BLaER1 (cell line): Measurements from ENCODE around the gene SORBS2.

Experiments
- H3K27ac ChIP-seq: shearing (Covaris generic); formaldehyde crosslinking; 2 replicates; pipeline ENCODE4 v1.8.1; 2022
- H3K27me3 ChIP-seq: shearing (Covaris generic); formaldehyde crosslinking; 2 replicates; pipeline ENCODE4 v1.8.1; 2022
- H3K36me3 ChIP-seq: shearing (Covaris generic); formaldehyde crosslinking; 2 replicates; pipeline ENCODE4 v1.8.1; 2022
- H3K4me1 ChIP-seq: shearing (Covaris generic); formaldehyde crosslinking; 2 replicates; pipeline ENCODE4 v1.8.1; 2022
- H3K4me2 ChIP-seq: shearing (Covaris generic); formaldehyde crosslinking; 2 replicates; pipeline ENCODE4 v1.8.1; 2022
- H3K4me3 ChIP-seq: shearing (Covaris generic); formaldehyde crosslinking; 2 replicates; pipeline ENCODE4 v1.8.1; 2022
- H3K9ac ChIP-seq: shearing (Covaris generic); formaldehyde crosslinking; 2 replicates; pipeline ENCODE4 v1.8.1; 2022
- H3K9me3 ChIP-seq: shearing (Covaris generic); formaldehyde crosslinking; 2 replicates; pipeline ENCODE4 v1.8.1; 2022
- H4K20me1 ChIP-seq: shearing (Covaris generic); formaldehyde crosslinking; 2 replicates; pipeline ENCODE4 v1.8.1; 2022
- Cebpa-rat ChIP-seq: shearing (Covaris generic); IDR thresholded peaks from 2 replicates; pipeline ENCODE4 v1.8.1; 2022

The SORBS2 gene

GRCh38 chr4:185640811-185641675 lies 171.0 kb downstream of the SORBS2 start:
- Histone ChIP-seq H3K27me3 (peaks cover 15% of the 10 kb centered on the region), H3K9me3 (no peaks in the 10 kb centered on the region), H3K4me1 (peaks cover 6% of the 10 kb centered on the region; the same call in 1 of the 2 replicates), H3K4me3 (no peak overlapping the region), H3K4me2 (no peak overlapping the region), H3K27ac (no peak overlapping the region), H3K36me3 (no peaks in the 10 kb centered on the region), H4K20me1 (no peaks in the 10 kb centered on the region), H3K9ac (no peak overlapping the region)
- TF ChIP-seq Cebpa-rat, result no peak

- Histone ChIP-seq H3K9ac (no peak overlapping the region), H3K27ac (no peak overlapping the region), H3K4me1 (peaks cover 6% of the 10 kb centered on the region; the same call in 1 of the 2 replicates), H3K4me2 (peak overlapping the region; percentile 57), H3K36me3 (no peaks in the 10 kb centered on the region), H3K4me3 (0 out of 2 replicates have a peak overlapping the region, but pooled peaks have one; percentile 20), H4K20me1 (no peaks in the 10 kb centered on the region), H3K27me3 (peaks cover 15% of the 10 kb centered on the region), H3K9me3 (peaks cover 7% of the 10 kb centered on the region)
- TF ChIP-seq Cebpa-rat, result no peak
Measured at GRCh38 chr4:185638548-185639301, 173.3 kb downstream of the SORBS2 start.

- no peak for TF ChIP-seq Cebpa-rat
Measured at GRCh38 chr4:185638093-185638492, 173.9 kb downstream of the SORBS2 start.

GRCh38 chr4:185637163-185637875 lies 174.7 kb downstream of the SORBS2 start:
- TF ChIP-seq Cebpa-rat, result no peak
- Histone ChIP-seq H3K27me3 (peaks cover 15% of the 10 kb centered on the region), H3K36me3 (no peaks in the 10 kb centered on the region), H4K20me1 (no peaks in the 10 kb centered on the region), H3K4me2 (no peak overlapping the region), H3K4me3 (no peak overlapping the region), H3K4me1 (peaks cover 6% of the 10 kb centered on the region; the same call in 1 of the 2 replicates), H3K9me3 (peaks cover 7% of the 10 kb centered on the region), H3K27ac (no peak overlapping the region), H3K9ac (no peak overlapping the region)

More at GRCh38 chr4:185638093-185638492, 173.9 kb downstream of the SORBS2 start:
- H3K9ac ChIP-seq, result no peak overlapping the region
- no peaks in the 10 kb centered on the region for H3K36me3 ChIP-seq
- no peak overlapping the region for H3K4me2 ChIP-seq
- peaks cover 6% of the 10 kb centered on the region; the same call in 1 of the 2 replicates for H3K4me1 ChIP-seq
- H3K9me3 ChIP-seq, result peaks cover 7% of the 10 kb centered on the region
- H4K20me1 ChIP-seq, result no peaks in the 10 kb centered on the region
- peaks cover 15% of the 10 kb centered on the region for H3K27me3 ChIP-seq
- H3K4me3 ChIP-seq, result no peak overlapping the region
- H3K27ac ChIP-seq, result no peak overlapping the region

- Histone ChIP-seq H3K4me3 (no peak overlapping the region), H3K9ac (no peak overlapping the region), H3K27me3 (peaks cover 12% of the 10 kb centered on the region), H3K36me3 (no peaks in the 10 kb centered on the region), H3K4me2 (no peak overlapping the region), H3K4me1 (peaks cover 5% of the 10 kb centered on the region; the same call in 1 of the 2 replicates), H3K9me3 (peaks cover 7% of the 10 kb centered on the region), H3K27ac (no peak overlapping the region), H4K20me1 (no peaks in the 10 kb centered on the region)
- no peak for TF ChIP-seq Cebpa-rat
Measured at GRCh38 chr4:185634066-185634652, 177.8 kb downstream of the SORBS2 start.

GRCh38 chr4:185626798-185627197 lies 185.2 kb downstream of the SORBS2 start:
- H3K27ac ChIP-seq, result no peak overlapping the region
- no peaks in the 10 kb centered on the region for H4K20me1 ChIP-seq
- H3K9ac ChIP-seq, result no peak overlapping the region
- H3K9me3 ChIP-seq, result 0 out of 2 replicates have a peak, but pooled peaks cover 8% of the 10 kb centered on the region
- no peaks in the 10 kb centered on the region for H3K36me3 ChIP-seq
- no peak overlapping the region for H3K4me3 ChIP-seq
- H3K4me1 ChIP-seq, result no peaks in the 10 kb centered on the region
- TF ChIP-seq Cebpa-rat, result no peak
- H3K27me3 ChIP-seq, result no peaks in the 10 kb centered on the region
- no peak overlapping the region for H3K4me2 ChIP-seq

GRCh38 chr4:185625503-185625902 lies 186.5 kb downstream of the SORBS2 start:
- Histone ChIP-seq H3K9me3 (0 out of 2 replicates have a peak, but pooled peaks cover 8% of the 10 kb centered on the region), H3K27ac (no peak overlapping the region), H3K27me3 (no peaks in the 10 kb centered on the region), H4K20me1 (no peaks in the 10 kb centered on the region), H3K4me3 (no peak overlapping the region), H3K4me2 (no peak overlapping the region), H3K4me1 (no peaks in the 10 kb centered on the region), H3K9ac (no peak overlapping the region), H3K36me3 (no peaks in the 10 kb centered on the region)
- TF ChIP-seq Cebpa-rat, result no peak

GRCh38 chr4:185624259-185624589 lies 187.8 kb downstream of the SORBS2 start:
- no peak overlapping the region for H3K4me2 ChIP-seq
- H3K27me3 ChIP-seq, result no peaks in the 10 kb centered on the region
- no peak for TF ChIP-seq Cebpa-rat
- no peaks in the 10 kb centered on the region for H4K20me1 ChIP-seq
- H3K9ac ChIP-seq, result no peak overlapping the region
- no peak overlapping the region for H3K27ac ChIP-seq
- H3K36me3 ChIP-seq, result no peaks in the 10 kb centered on the region
- H3K4me3 ChIP-seq, result no peak overlapping the region
- no peaks in the 10 kb centered on the region for H3K4me1 ChIP-seq
- 0 out of 2 replicates have a peak, but pooled peaks cover 8% of the 10 kb centered on the region for H3K9me3 ChIP-seq
